AG09319 (cell line): Measurements from ENCODE around the gene PREX1.
"Not testable (repeated sequence)": the region's sequence is repeated elsewhere in the genome, so short reads cannot be mapped to it uniquely, and the experiment has no call there.

Experiments
- DNase-seq: peaks from one replicate; pipeline ENCODE4 v3.0.0-alpha.2; 2010; ENCODE audit warnings: low read depth; ENCODE audit errors: extremely low read depth
- CTCF ChIP-seq: IDR thresholded peaks from 2 replicates; pipeline ENCODE4 v1.5.1; 2011; ENCODE audit warnings: low read depth, mild to moderate bottlenecking, inconsistent platforms, low read length, moderate library complexity

Gene PREX1

GRCh38 chr20:48830826-48831318, 3.1 kb upstream of the PREX1 start:
- no peak for TF ChIP-seq CTCF
- DNase-seq, result no peak

- no peak for DNase-seq
- TF ChIP-seq CTCF, result no peak
Measured at GRCh38 chr20:48829940-48830339, 2.1 kb upstream of the PREX1 start.

GRCh38 chr20:48828734-48829460, 1.1 kb upstream of the PREX1 start:
- TF ChIP-seq CTCF, result no peak

GRCh38 chr20:48826883-48827771, 672 bp downstream of the PREX1 start:
- no peak for TF ChIP-seq CTCF
- DNase-seq, result no peak

More at GRCh38 chr20:48828734-48829460, 1.1 kb upstream of the PREX1 start:
- DNase-seq, result no peak

GRCh38 chr20:48826480-48826879, 1.3 kb downstream of the PREX1 start:
- DNase-seq, result not testable (repeated sequence)

- TF ChIP-seq CTCF, result no peak
- no peak for DNase-seq
Measured at GRCh38 chr20:48826069-48826468, 1.7 kb downstream of the PREX1 start.

- no peak for DNase-seq
Measured at GRCh38 chr20:48825566-48825920, 2.3 kb downstream of the PREX1 start.

More at GRCh38 chr20:48825566-48825920, 2.3 kb downstream of the PREX1 start:
- no peak for TF ChIP-seq CTCF
